Thyroid gland (tissue), 4 donors: ENCODE measurements around the gene KIAA1210.

ENCODE experiments used
- CTCF ChIP-seq, 6 experiments: fragments of 200-600 bp in 3 of 6; fragments of 450-650 bp in 3 of 6; sonication (generic) in 3 of 6; IDR thresholded peaks; one replicate each; pipeline ENCODE4 v1.5.1; 2016 to 2019; ENCODE audit warnings: antibody characterized with exemption in 6 of 6, mild to moderate bottlenecking in 2 of 6, inconsistent platforms in 1 of 6, moderate library complexity in 1 of 6
- POLR2A ChIP-seq, 2 donors: fragments of 450-650 bp; IDR thresholded peaks; one replicate each; pipeline ENCODE4 v1.6.1; 2017; ENCODE audit warnings: antibody characterized with exemption in 2 of 2, mild to moderate bottlenecking in 2 of 2, moderate library complexity in 1 of 2

- no peak for TF ChIP-seq POLR2A (IDR thresholded peaks at IDR 0.05)
- TF ChIP-seq CTCF (IDR thresholded peaks at IDR 0.05): no peak
Observed at GRCh38 chrX:119127650-119128049, at the start of gene KIAA1210.
